ENCODE results near the gene C16orf92.

C16orf92 gene

DNA sequence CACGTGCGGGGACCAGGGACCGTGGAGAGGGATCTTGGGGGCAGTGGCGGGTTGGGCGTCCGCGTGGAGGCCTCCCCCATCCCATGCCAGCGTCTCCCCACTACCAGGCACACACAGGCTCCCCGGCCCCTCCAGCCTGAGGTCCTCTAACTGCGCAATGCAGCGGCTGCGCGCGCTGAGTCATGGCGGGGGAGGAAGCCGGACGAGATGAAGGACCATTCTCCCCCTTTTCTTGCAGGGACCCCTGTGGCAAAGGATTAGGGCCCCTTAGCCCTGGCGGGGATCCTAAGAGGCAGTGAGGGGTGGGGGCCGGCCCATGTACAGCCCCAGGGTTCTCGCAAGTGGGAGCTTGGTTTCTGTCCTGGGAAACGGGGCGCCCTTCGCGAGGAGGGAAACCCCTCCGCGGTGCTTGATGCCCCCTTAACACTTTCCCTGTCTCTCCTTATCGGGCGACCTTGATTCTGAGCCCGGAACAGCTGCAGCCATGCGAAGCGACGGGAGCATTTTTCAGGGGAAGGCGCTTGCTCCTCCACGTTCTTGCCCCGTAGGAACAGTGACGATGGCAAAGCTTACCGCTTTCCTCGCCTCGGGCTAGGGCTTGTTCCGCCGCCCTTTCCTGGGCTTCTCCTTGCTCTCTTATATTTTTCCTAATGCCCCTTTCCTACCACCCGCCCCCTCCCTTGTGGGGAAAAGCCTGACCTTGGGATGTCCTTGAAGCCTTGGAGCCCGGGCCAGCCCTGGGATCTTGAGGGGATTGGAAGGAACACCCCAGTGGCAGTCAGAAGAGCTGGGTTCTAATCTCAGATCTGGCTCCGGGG lies 43.2 kb downstream of the C16orf92 start:
- Histone ChIP-seq H2AFZ (ENCODE audit: low read length) (no peak overlapping the region), H3K9me2 (ENCODE audit: low read depth, low read length) (no peaks in the 10 kb centered on the region), H3K4me2 (ENCODE audit: low read length) (peak overlapping the region; percentile 88), H3K27me3 (ENCODE audit: insufficient read depth, low read length) (no peaks in the 10 kb centered on the region), H3K9ac (ENCODE audit: low read length) (peak overlapping the region; percentile 76), H3K27ac (ENCODE audit: low read depth, low read length, poor library complexity, severe bottlenecking) (peak overlapping the region; percentile 72), H3K9me3 (ENCODE audit: low read length) (no peaks in the 10 kb centered on the region), H4K20me1 (ENCODE audit: insufficient read depth, low read length) (no peaks in the 10 kb centered on the region), H3K4me1 (ENCODE audit: insufficient read depth, low read length, severe bottlenecking) (peaks cover 55% of the 10 kb centered on the region), H3K4me3 (ENCODE audit: low read depth, low read length, poor library complexity, severe bottlenecking) (peak overlapping the region; percentile 78), H3K36me3 (ENCODE audit: insufficient read depth, low read length) (peaks cover 54% of the 10 kb centered on the region), H3F3A (ENCODE audit: insufficient read depth, low read length) (no peaks in the 10 kb centered on the region), H3K79me2 (ENCODE audit: insufficient read depth, low read length) (peaks cover 13% of the 10 kb centered on the region)
- TF ChIP-seq EZH2 (IDR thresholded peaks at IDR 0.05; ENCODE audit: borderline replicate concordance, low read length): no peak
- TF ChIP-seq CTCF (IDR thresholded peaks at IDR 0.05; ENCODE audit: low read length): no peak

GRCh38 chr16:30066761-30067583 lies 44.0 kb downstream of the C16orf92 start:
- Histone ChIP-seq H3K4me1 (ENCODE audit: insufficient read depth, low read length, severe bottlenecking) (peaks cover 55% of the 10 kb centered on the region), H3K27me3 (ENCODE audit: insufficient read depth, low read length) (no peaks in the 10 kb centered on the region), H3K4me3 (ENCODE audit: low read depth, low read length, poor library complexity, severe bottlenecking) (peak overlapping the region; percentile 78), H3K9me3 (ENCODE audit: low read length) (no peaks in the 10 kb centered on the region), H3K9ac (ENCODE audit: low read length) (peak overlapping the region; percentile 76), H2AFZ (ENCODE audit: low read length) (no peak overlapping the region), H3K27ac (ENCODE audit: low read depth, low read length, poor library complexity, severe bottlenecking) (peak overlapping the region; percentile 72), H4K20me1 (ENCODE audit: insufficient read depth, low read length) (no peaks in the 10 kb centered on the region), H3K36me3 (ENCODE audit: insufficient read depth, low read length) (peaks cover 62% of the 10 kb centered on the region), H3F3A (ENCODE audit: insufficient read depth, low read length) (no peaks in the 10 kb centered on the region), H3K9me2 (ENCODE audit: low read depth, low read length) (no peaks in the 10 kb centered on the region), H3K79me2 (ENCODE audit: insufficient read depth, low read length) (peaks cover 13% of the 10 kb centered on the region), H3K4me2 (ENCODE audit: low read length) (peak overlapping the region; percentile 88)
- TF ChIP-seq EZH2 (IDR thresholded peaks at IDR 0.05; ENCODE audit: borderline replicate concordance, low read length) (no peak), CTCF (IDR thresholded peaks at IDR 0.05; ENCODE audit: low read length) (no peak)

GRCh38 chr16:30067584-30067916 lies 44.6 kb downstream of the C16orf92 start:
- no peak overlapping the region for H2AFZ ChIP-seq (ENCODE audit: low read length)
- peaks cover 13% of the 10 kb centered on the region for H3K79me2 ChIP-seq (ENCODE audit: insufficient read depth, low read length)
- H4K20me1 ChIP-seq (ENCODE audit: insufficient read depth, low read length): no peaks in the 10 kb centered on the region
- no peaks in the 10 kb centered on the region for H3K9me2 ChIP-seq (ENCODE audit: low read depth, low read length)
- H3K9ac ChIP-seq (ENCODE audit: low read length): peak overlapping the region; percentile 76; the same call in 1 of the 2 replicates
- TF ChIP-seq EZH2 (IDR thresholded peaks at IDR 0.05; ENCODE audit: borderline replicate concordance, low read length) (no peak), CTCF (IDR thresholded peaks at IDR 0.05; ENCODE audit: low read length) (no peak)
- H3K27ac ChIP-seq (ENCODE audit: low read depth, low read length, poor library complexity, severe bottlenecking): peak overlapping the region; percentile 72
- H3K4me3 ChIP-seq (ENCODE audit: low read depth, low read length, poor library complexity, severe bottlenecking): peak overlapping the region; percentile 78
- peaks cover 68% of the 10 kb centered on the region for H3K36me3 ChIP-seq (ENCODE audit: insufficient read depth, low read length)
- no peaks in the 10 kb centered on the region for H3K27me3 ChIP-seq (ENCODE audit: insufficient read depth, low read length)
- 0 out of 2 replicates have a peak, but pooled peaks cover 2% of the 10 kb centered on the region for H3F3A ChIP-seq (ENCODE audit: insufficient read depth, low read length)
- peak overlapping the region; percentile 88 for H3K4me2 ChIP-seq (ENCODE audit: low read length)
- H3K9me3 ChIP-seq (ENCODE audit: low read length): no peaks in the 10 kb centered on the region
- H3K4me1 ChIP-seq (ENCODE audit: insufficient read depth, low read length, severe bottlenecking): peaks cover 55% of the 10 kb centered on the region
